GM12878 (cell line): Measurements from ENCODE around the gene RBBP9. TPM values are rescaled to one million over a fixed set of nuclear protein-coding genes. Genes with fewer than 3 reads are reported as not detected.
A peak's percentile ranks its signal among the peaks of the same experiment; 100 is the strongest.

Experiments used
- BMI1 ChIP-seq: fragments of 450-650 bp; IDR thresholded peaks from 2 replicates; pipeline ENCODE4 v1.6.1; 2016; ENCODE audit warnings: mild to moderate bottlenecking, moderate library complexity, borderline replicate concordance
- CREM ChIP-seq: IDR thresholded peaks from 2 replicates; pipeline ENCODE4 v1.6.1; 2014; ENCODE audit warnings: antibody characterized with exemption, low read depth
- CUX1 ChIP-seq: IDR thresholded peaks from 2 replicates; pipeline ENCODE4 v1.6.1; 2012; ENCODE audit warnings: improper control_type of control experiment, low read depth, low read length; ENCODE audit not compliant: insufficient replicate concordance
- DPF2 ChIP-seq: fragments of 450-650 bp; IDR thresholded peaks from 2 replicates; pipeline ENCODE4 v1.6.1; 2017; ENCODE audit warnings: mild to moderate bottlenecking
- ETV6 ChIP-seq, 2 experiments: fragments of 450-650 bp in 1 of 2; IDR thresholded peaks in 1 of 2; conservative IDR thresholded peaks in 1 of 2; 2 replicates each; pipeline ENCODE4 v1.6.1; 2014; ENCODE audit warnings: antibody characterized with exemption in 1 of 2, borderline replicate concordance in 1 of 2, low read depth in 1 of 2, mild to moderate bottlenecking in 1 of 2, moderate library complexity in 1 of 2
- FOXK2 ChIP-seq: fragments of 450-650 bp; IDR thresholded peaks from 2 replicates; pipeline ENCODE4 v1.6.1; 2017; ENCODE audit warnings: mild to moderate bottlenecking, moderate library complexity
- JUND ChIP-seq: IDR thresholded peaks from 2 replicates; pipeline ENCODE4 v1.6.1; 2012; ENCODE audit warnings: low read depth, mild to moderate bottlenecking, low read length, improper control_type of control experiment, moderate library complexity
- NFIC ChIP-seq: IDR thresholded peaks from 2 replicates; pipeline ENCODE4 v1.6.1; 2012; ENCODE audit warnings: low read depth, mild to moderate bottlenecking, inconsistent platforms, low read length, moderate library complexity
- NFYA ChIP-seq: IDR thresholded peaks from 2 replicates; pipeline ENCODE4 v1.6.1; 2011; ENCODE audit warnings: low read depth, mild to moderate bottlenecking, low read length, improper control_type of control experiment, borderline replicate concordance
- NKRF ChIP-seq: fragments of 450-650 bp; conservative IDR thresholded peaks from 2 replicates; pipeline ENCODE4 v1.6.1; 2017; ENCODE audit warnings: mild to moderate bottlenecking, moderate library complexity
- RFX5 ChIP-seq: IDR thresholded peaks from 2 replicates; pipeline ENCODE4 v1.6.1; 2011; ENCODE audit warnings: low read depth, low read length, improper control_type of control experiment
- SIX5 ChIP-seq: IDR thresholded peaks from 2 replicates; pipeline ENCODE4 v1.6.1; 2011; ENCODE audit warnings: mild to moderate bottlenecking, low read depth, low read length, moderate library complexity; ENCODE audit not compliant: severe bottlenecking
- SMAD5 ChIP-seq: IDR thresholded peaks from 2 replicates; pipeline ENCODE4 v1.6.1; 2016; ENCODE audit warnings: antibody characterized with exemption, low read depth
- SREBF1 ChIP-seq: IDR thresholded peaks from 2 replicates; pipeline ENCODE4 v1.6.1; 2012; ENCODE audit warnings: mild to moderate bottlenecking, low read length
- STAT1 ChIP-seq: fragments of 450-650 bp; conservative IDR thresholded peaks from 2 replicates; pipeline ENCODE4 v1.6.1; 2014; ENCODE audit warnings: antibody characterized with exemption, mild to moderate bottlenecking
- STAT3 ChIP-seq: IDR thresholded peaks from 2 replicates; pipeline ENCODE4 v1.6.1; 2011; ENCODE audit warnings: low read depth, low read length, improper control_type of control experiment
- ZBED1 ChIP-seq: IDR thresholded peaks from 2 replicates; pipeline ENCODE4 v1.6.1; 2016; ENCODE audit warnings: borderline replicate concordance
- ZBTB33 ChIP-seq: fragments of 450-650 bp; IDR thresholded peaks from 2 replicates; pipeline ENCODE4 v1.6.1; 2017; ENCODE audit warnings: mild to moderate bottlenecking
- ZNF207 ChIP-seq: fragments of 450-650 bp; IDR thresholded peaks from 2 replicates; pipeline ENCODE4 v1.6.1; 2014; ENCODE audit warnings: antibody characterized with exemption, mild to moderate bottlenecking, borderline replicate concordance
- ZNF217 ChIP-seq: fragments of 450-650 bp; IDR thresholded peaks from 2 replicates; pipeline ENCODE4 v1.6.1; 2017; ENCODE audit warnings: antibody characterized with exemption, mild to moderate bottlenecking
- ZSCAN29 ChIP-seq: fragments of 450-650 bp; IDR thresholded peaks from 2 replicates; pipeline ENCODE4 v1.6.1; 2017; ENCODE audit warnings: mild to moderate bottlenecking, moderate library complexity
- polyA plus RNA-seq, 11 experiments: library from polyadenylated mRNA; depleted of rRNA in 4 of 11; unstranded in 6 of 11; stranded (reverse) in 5 of 11; fragments of >200 nt; fragmentation: Nextera tagmentation in 4 of 11; fragmentation: Illumina TruSeq in 1 of 11; extraction: Ambion mirVana in 4 of 11; extraction: Trizol in 1 of 11; gene quantifications; 1 replicate in 1 of 11; 2 replicates in 10 of 11; pipeline versions ENCODE4 v1.2.1 to v1.2.3, GENCODE V29; 2011 to 2016; ENCODE audit warnings: inconsistent platforms in 2 of 11, missing spikeins in 2 of 11, low read depth in 1 of 11
- total RNA-seq, 4 experiments: library from RNA; depleted of rRNA in 3 of 4; stranded (reverse); fragments of >200 nt in 3 of 4; fragmentation: Illumina TruSeq in 1 of 4; extraction: Trizol in 1 of 4; gene quantifications; 2 replicates each; pipeline versions ENCODE4 v1.2.1 to v1.2.3, GENCODE V29; 2013 to 2021

RBBP9 gene
- total and polyA plus RNA-seq, 10 of the 15 experiments (the other 5 are each of a cell fraction or from before 2014, with no cell fraction given) = 7.1 to 34.1 (median 16.0) TPM

GRCh38 chr20:18507218-18508191, 10.5 kb upstream of the RBBP9 start, which contains the start of gene SEC23B (continued):
- TF ChIP-seq CUX1 = no peak
- TF ChIP-seq CREM = peak; percentile 90
- peak; percentile 73 for TF ChIP-seq SMAD5
- no peak for TF ChIP-seq ZBTB33
- TF ChIP-seq BMI1 = peak; percentile 81
- TF ChIP-seq JUND = peak; percentile 55; the same call in 1 of the 2 replicates
- TF ChIP-seq NKRF = peak; percentile 57
- no peak for TF ChIP-seq NFIC
- no peak for TF ChIP-seq NFYA
- peak; percentile 86 for TF ChIP-seq RFX5
- peak; percentile 50 for TF ChIP-seq SIX5
- no peak for TF ChIP-seq STAT3
- 0 out of 2 replicates have a peak, but pooled peaks have one; percentile 47 for TF ChIP-seq DPF2
- no peak for TF ChIP-seq ZNF217
- TF ChIP-seq STAT1 = no peak
- peak; percentile 44 for TF ChIP-seq FOXK2
- peak; percentile 88; the same call in 1 of the 2 replicates for TF ChIP-seq ZBED1
- TF ChIP-seq ZNF207 = peak; percentile 59
- TF ChIP-seq SREBF1 = no peak
- no peak for TF ChIP-seq ZSCAN29
- TF ChIP-seq ETV6 (conservative IDR thresholded peaks at IDR 0.05 in 1 of 2, IDR thresholded peaks at IDR 0.05 in 1 of 2; ENCODE audit: borderline replicate concordance in 1 of 2, low read depth in 1 of 2) = 0 out of 4 replicates have a peak, but pooled peaks of 1 of the 2 experiments have one; percentile 64
